Naive thymus-derived CD4-positive, alpha-beta T cell (primary cell): ENCODE results near the gene MYOZ1. TPM values are rescaled to one million over a fixed set of nuclear protein-coding genes. Genes with fewer than 3 reads are reported as not detected.
"Not testable (repeated sequence)": the region's sequence is repeated elsewhere in the genome, so short reads cannot be mapped to it uniquely, and the experiment has no call there.

Experiments
- ATAC-seq: fragments of 150-1000 bp; cut with Tn5 transposase; 2 replicates; pipeline ENCODE4 v1.10.0; 2021; ENCODE audit warnings: mild to moderate bottlenecking, moderate library complexity
- CTCF ChIA-PET: fragments of 350-600 bp; sonication (Branson Sonifier 250); formaldehyde crosslinking; loops from one replicate; lab custom pipeline; 2021; ENCODE audit warnings: antibody characterized with exemption; lab: Charles Lee
- POLR2A ChIA-PET: fragments of 350-600 bp; sonication (Branson Sonifier 250); formaldehyde crosslinking; loops from one replicate; lab custom pipeline; 2021; ENCODE audit warnings: antibody characterized with exemption, inconsistent platforms; lab: Charles Lee
- DNase-seq, 9 donors: peaks; one replicate each; pipeline versions ENCODE4 v3.0.0 to v3.0.0-alpha.2; 2020 to 2022; ENCODE audit warnings: mixed read lengths in 1 of 9
- H3K27ac ChIP-seq: one replicate; pipeline ENCODE4 v1.7.0; 2013; ENCODE audit warnings: mild to moderate bottlenecking, low read depth, low read length, moderate library complexity
- H3K27me3 ChIP-seq, 2 donors: one replicate each; pipeline ENCODE4 v1.7.0; 2013; ENCODE audit warnings: low read length in 2 of 2, mild to moderate bottlenecking in 2 of 2, moderate library complexity in 2 of 2; ENCODE audit not compliant: control insufficient read depth in 2 of 2, insufficient read depth in 2 of 2
- H3K36me3 ChIP-seq, 3 experiments: 1 replicate in 2 of 3; 2 replicates in 1 of 3; pipeline ENCODE4 v1.7.0; 2013; ENCODE audit warnings: low read length in 3 of 3, mild to moderate bottlenecking in 3 of 3, moderate library complexity in 1 of 3; ENCODE audit not compliant: insufficient read depth in 3 of 3, control insufficient read depth in 2 of 3
- H3K4me1 ChIP-seq, 2 donors: one replicate each; pipeline ENCODE4 v1.7.0; 2013; ENCODE audit warnings: low read length in 2 of 2, mild to moderate bottlenecking in 2 of 2, moderate library complexity in 1 of 2; ENCODE audit not compliant: control insufficient read depth in 2 of 2, insufficient read depth in 2 of 2
- H3K4me3 ChIP-seq: 2 replicates; pipeline ENCODE4 v1.7.0; 2013; ENCODE audit warnings: mild to moderate bottlenecking, low read length
- H3K9me3 ChIP-seq, 3 experiments: 1 replicate in 2 of 3; 2 replicates in 1 of 3; pipeline ENCODE4 v1.7.0; 2013; ENCODE audit warnings: low read length in 3 of 3; ENCODE audit not compliant: control insufficient read depth in 2 of 3
- H3K27ac Mint-ChIP-seq, 9 donors: one replicate each; pipeline ENCODE4 v1.8.0; 2020 to 2022; ENCODE audit warnings: mixed read lengths in 9 of 9, mild to moderate bottlenecking in 8 of 9, moderate library complexity in 5 of 9, inconsistent platforms in 2 of 9
- H3K27me3 Mint-ChIP-seq, 5 donors: one replicate each; pipeline ENCODE4 v1.8.0; 2021 to 2022; ENCODE audit warnings: mixed read lengths in 5 of 5, mild to moderate bottlenecking in 1 of 5
- H3K36me3 Mint-ChIP-seq, 5 donors: one replicate each; pipeline ENCODE4 v1.8.0; 2020 to 2022; ENCODE audit warnings: mixed read lengths in 5 of 5, mild to moderate bottlenecking in 3 of 5, inconsistent platforms in 1 of 5
- H3K4me1 Mint-ChIP-seq, 7 donors: one replicate each; pipeline ENCODE4 v1.8.0; 2020 to 2022; ENCODE audit warnings: mixed read lengths in 7 of 7, mild to moderate bottlenecking in 3 of 7, inconsistent platforms in 1 of 7
- H3K4me3 Mint-ChIP-seq, 10 donors: one replicate each; pipeline ENCODE4 v1.8.0; 2020 to 2022; ENCODE audit warnings: mild to moderate bottlenecking in 10 of 10, mixed read lengths in 10 of 10, moderate library complexity in 6 of 10, inconsistent platforms in 2 of 10
- H3K9me3 Mint-ChIP-seq, 11 donors: one replicate each; pipeline ENCODE4 v1.8.0; 2020 to 2022; ENCODE audit warnings: mixed read lengths in 11 of 11, mild to moderate bottlenecking in 4 of 11, inconsistent platforms in 1 of 11, moderate library complexity in 1 of 11
- intact Hi-C, 2 donors: fragments of 100-400 bp; cut with micrococcal nuclease; formaldehyde crosslinking; loops; one replicate each; pipeline ENCODE4 v1.15.1; 2023
- polyA plus RNA-seq, 2 donors: library from polyadenylated mRNA; unstranded; fragments of 300-500 nt; fragmentation: Illumina TruSeq; gene quantifications; one replicate each; pipeline ENCODE4 v1.2.3, GENCODE V29; 2021
- total RNA-seq, 6 experiments: library from RNA in 5 of 6; stranded (reverse) in 5 of 6; gene quantifications; 1 replicate in 5 of 6; 2 replicates in 1 of 6; pipeline ENCODE4 v1.2.3 and lab custom pipeline; 2021 to 2026

MYOZ1 gene
- not detected for total RNA-seq
- polyA plus RNA-seq = not detected
- not detected for total RNA-seq (lab: John Stamatoyannopoulos, UW)

- DNase-seq (no peak), ATAC-seq (no peak)
- Mint-ChIP-seq H3K4me1 (peaks cover 0 to 17% (median 5%) of the 10 kb centered on the region in 7 donors), H3K27me3 (peaks cover 0 to 9% (median 5%) of the 10 kb centered on the region in 5 donors), H3K27ac (no peak within 1 kb of the TSS), H3K36me3 (no peaks in the 10 kb centered on the region), H3K4me3 (no peak within 1 kb of the TSS), H3K9me3 (peaks cover 0 to 5% (median 0%) of the 10 kb centered on the region in 11 donors)
- CTCF ChIA-PET = interaction anchor here (0.5 to 3.2 kb wide), 4 partner anchors 83 to 523 kb away, joined by 3 to 19 read pairs (median 4); no protein-coding TSS in a partner anchor
- POLR2A ChIA-PET = interaction anchor here (0.7 kb wide), 2 partner anchors 107 to 142 kb away, joined by 3 to 4 read pairs; no protein-coding TSS in a partner anchor
- Histone ChIP-seq H3K9me3 (no peaks in the 10 kb centered on the region), H3K36me3 (no peaks in the 10 kb centered on the region), H3K4me3 (no peak within 1 kb of the TSS), H3K27ac (no peak within 1 kb of the TSS), H3K4me1 (no peaks in the 10 kb centered on the region), H3K27me3 (no peaks in the 10 kb centered on the region)
- intact Hi-C loops = loop anchor here in 1 of 2 donors (5.0 kb wide), 1 partner anchor 49 kb away; the partner anchor contains the start of gene USP54
These were observed at the start of gene MYOZ1 for GRCh38 chr10:73641328-73642060. TSS of gene MYOZ1 (minus strand) at chr10:73641474. CDS start at chr10:73640017, 1,457 bp downstream.

DNA sequence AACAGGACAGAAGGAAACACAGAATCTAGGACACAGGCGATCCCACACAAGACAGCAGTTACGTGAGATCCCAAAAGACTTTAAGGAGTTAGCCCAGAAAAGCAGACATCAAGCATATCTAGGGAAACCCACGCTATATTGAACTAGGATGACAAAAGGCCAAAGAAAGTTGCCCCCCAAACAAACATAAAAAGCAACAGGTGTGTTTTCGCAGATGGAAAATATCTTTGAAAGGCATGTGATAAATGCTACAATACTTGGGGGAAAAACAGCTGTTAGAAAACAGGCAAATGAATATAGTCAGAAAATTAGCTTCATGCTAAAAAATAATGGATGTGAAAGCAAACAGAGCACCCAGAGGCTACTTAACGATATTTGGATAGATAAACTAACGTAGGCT lies 49.5 kb upstream of the MYOZ1 start:
- DNase-seq, H3K27me3 ChIP-seq, H3K9me3 ChIP-seq, H3K4me3 ChIP-seq, H3K9me3 Mint-ChIP-seq, H3K4me3 Mint-ChIP-seq, CTCF ChIA-PET, H3K36me3 ChIP-seq, H3K27me3 Mint-ChIP-seq, H3K27ac Mint-ChIP-seq, H3K4me1 Mint-ChIP-seq, H3K4me1 ChIP-seq, intact Hi-C loops, H3K27ac ChIP-seq, POLR2A ChIA-PET, ATAC-seq: not testable (repeated sequence)
- H3K36me3 Mint-ChIP-seq = peaks cover 0 to 19% (median 5%) of the 10 kb centered on the region in 5 donors

- H3K27ac ChIP-seq, H3K27me3 ChIP-seq, H3K9me3 ChIP-seq, DNase-seq, intact Hi-C loops, H3K4me1 ChIP-seq, H3K4me1 Mint-ChIP-seq, H3K9me3 Mint-ChIP-seq, H3K4me3 Mint-ChIP-seq, H3K36me3 ChIP-seq, ATAC-seq, CTCF ChIA-PET, H3K27me3 Mint-ChIP-seq, H3K27ac Mint-ChIP-seq, POLR2A ChIA-PET, H3K4me3 ChIP-seq: not testable (repeated sequence)
- peaks cover 0 to 21% (median 5%) of the 10 kb centered on the region in 5 donors for H3K36me3 Mint-ChIP-seq
These were observed 48.3 kb upstream of the MYOZ1 start for GRCh38 chr10:73689596-73689995.

DNA sequence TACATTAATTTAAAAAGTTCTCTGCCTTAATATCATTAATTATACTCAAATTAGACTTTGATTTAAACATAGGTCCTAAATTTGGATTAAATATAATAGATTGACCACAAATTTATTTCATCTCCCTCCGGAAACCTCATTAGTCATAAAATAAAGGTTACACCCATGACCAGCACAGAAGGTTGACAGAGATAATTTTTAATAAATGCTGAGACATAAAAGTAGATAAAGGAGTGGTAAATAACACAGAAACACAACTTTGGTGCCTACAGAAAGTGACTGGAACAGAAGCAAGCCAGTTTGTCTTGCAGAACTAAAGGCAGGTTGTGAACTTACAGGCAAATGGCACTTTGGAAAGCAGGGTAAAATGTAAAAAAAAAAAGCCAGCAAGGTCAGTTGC lies 46.4 kb upstream of the MYOZ1 start:
- H3K4me3 ChIP-seq, CTCF ChIA-PET: not testable (repeated sequence)

DNA sequence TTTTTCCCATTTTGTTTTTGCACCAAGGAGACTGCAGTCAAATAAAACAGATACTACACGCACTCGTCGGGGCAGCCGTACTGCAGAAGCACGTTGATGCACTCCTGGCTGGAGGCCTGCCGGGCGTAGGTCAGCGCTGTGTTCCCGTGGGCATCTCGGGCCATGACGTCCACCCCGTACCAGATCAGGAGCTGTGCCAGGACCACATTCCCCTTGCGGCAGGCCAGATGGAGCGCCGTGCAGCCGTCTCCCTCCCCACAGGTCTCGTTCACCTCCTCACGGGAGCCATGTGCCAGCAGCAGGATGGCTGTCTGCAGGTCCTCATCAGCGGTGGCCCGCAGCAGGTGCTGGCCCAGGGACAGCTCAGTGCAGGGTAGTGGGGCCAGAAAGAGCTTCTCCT lies 33.3 kb upstream of the MYOZ1 start:
- H3K9me3 Mint-ChIP-seq, H3K4me3 ChIP-seq, H3K27ac ChIP-seq, H3K36me3 Mint-ChIP-seq, H3K4me1 ChIP-seq, CTCF ChIA-PET, H3K27me3 ChIP-seq, DNase-seq, H3K27ac Mint-ChIP-seq, H3K36me3 ChIP-seq, POLR2A ChIA-PET, intact Hi-C loops, H3K4me3 Mint-ChIP-seq, ATAC-seq, H3K9me3 ChIP-seq, H3K27me3 Mint-ChIP-seq, H3K4me1 Mint-ChIP-seq: not testable (repeated sequence)

More for the DNA sequence above, 46.4 kb upstream of the MYOZ1 start:
- intact Hi-C loops, H3K27ac Mint-ChIP-seq, H3K4me1 Mint-ChIP-seq, H3K9me3 ChIP-seq, ATAC-seq, DNase-seq, H3K4me3 Mint-ChIP-seq, H3K27me3 ChIP-seq, POLR2A ChIA-PET, H3K4me1 ChIP-seq, H3K36me3 ChIP-seq, H3K27me3 Mint-ChIP-seq, H3K9me3 Mint-ChIP-seq, H3K27ac ChIP-seq: not testable (repeated sequence)
- peaks cover 0 to 18% (median 5%) of the 10 kb centered on the region in 5 donors for H3K36me3 Mint-ChIP-seq

- CTCF ChIA-PET, H3K9me3 Mint-ChIP-seq, POLR2A ChIA-PET, H3K4me3 Mint-ChIP-seq, H3K4me1 ChIP-seq, DNase-seq, ATAC-seq, H3K27ac ChIP-seq, intact Hi-C loops, H3K9me3 ChIP-seq, H3K4me3 ChIP-seq, H3K27ac Mint-ChIP-seq, H3K27me3 ChIP-seq, H3K27me3 Mint-ChIP-seq, H3K36me3 Mint-ChIP-seq, H3K36me3 ChIP-seq, H3K4me1 Mint-ChIP-seq: not testable (repeated sequence)
These were observed 27.1 kb upstream of the MYOZ1 start for GRCh38 chr10:73668378-73668777.
